ENCODE data around the gene TP73.

The TP73 gene

GRCh38 chr1:3670823-3671265 is 18.5 kb downstream of the TP73 start:
- DNase-seq (ENCODE audit: extremely low read depth in 1 of 2, low read depth in 1 of 2) = no peak

DNA sequence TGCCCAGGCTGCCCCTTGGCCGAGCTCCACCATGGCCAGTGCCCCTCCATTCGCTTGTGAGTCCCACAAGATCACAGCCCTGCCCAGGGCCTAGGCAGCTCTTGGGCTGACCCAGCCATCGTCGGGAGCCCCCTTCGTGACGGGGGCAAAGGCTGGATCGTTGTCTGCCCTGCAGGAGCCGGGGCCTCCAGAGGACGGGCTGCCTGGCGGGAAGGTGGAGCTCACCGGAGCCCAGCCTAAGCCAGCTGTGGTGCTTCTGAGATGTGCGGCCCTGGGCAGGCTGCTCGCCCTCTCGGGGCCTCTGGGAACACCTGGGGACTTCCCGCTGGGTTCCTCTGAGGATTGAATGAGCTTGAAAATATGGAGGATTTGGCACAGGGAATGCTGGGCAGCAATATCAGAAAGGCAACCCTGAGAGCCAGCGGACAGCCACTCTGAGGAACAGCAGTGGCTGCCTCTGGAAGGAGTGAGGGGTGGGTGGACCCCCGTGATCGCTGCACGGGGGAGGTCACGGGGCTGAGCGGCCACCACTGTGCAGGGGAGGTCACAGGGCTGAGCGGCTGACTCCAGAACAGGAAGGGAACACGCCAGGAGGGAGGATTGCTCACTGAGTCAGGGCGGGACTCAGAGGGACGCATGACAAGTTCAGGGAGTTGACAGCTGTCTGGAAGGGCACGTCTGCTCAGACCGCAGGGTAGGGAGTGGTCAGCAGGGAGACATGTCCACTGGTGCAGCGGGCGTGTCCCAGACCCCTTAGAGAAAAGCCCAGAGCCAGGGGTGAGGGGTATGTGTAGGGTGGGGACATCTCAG is 19.3 kb downstream of the TP73 start:
- no peak for DNase-seq (ENCODE audit: extremely low read depth in 1 of 2, low read depth in 1 of 2)

DNA sequence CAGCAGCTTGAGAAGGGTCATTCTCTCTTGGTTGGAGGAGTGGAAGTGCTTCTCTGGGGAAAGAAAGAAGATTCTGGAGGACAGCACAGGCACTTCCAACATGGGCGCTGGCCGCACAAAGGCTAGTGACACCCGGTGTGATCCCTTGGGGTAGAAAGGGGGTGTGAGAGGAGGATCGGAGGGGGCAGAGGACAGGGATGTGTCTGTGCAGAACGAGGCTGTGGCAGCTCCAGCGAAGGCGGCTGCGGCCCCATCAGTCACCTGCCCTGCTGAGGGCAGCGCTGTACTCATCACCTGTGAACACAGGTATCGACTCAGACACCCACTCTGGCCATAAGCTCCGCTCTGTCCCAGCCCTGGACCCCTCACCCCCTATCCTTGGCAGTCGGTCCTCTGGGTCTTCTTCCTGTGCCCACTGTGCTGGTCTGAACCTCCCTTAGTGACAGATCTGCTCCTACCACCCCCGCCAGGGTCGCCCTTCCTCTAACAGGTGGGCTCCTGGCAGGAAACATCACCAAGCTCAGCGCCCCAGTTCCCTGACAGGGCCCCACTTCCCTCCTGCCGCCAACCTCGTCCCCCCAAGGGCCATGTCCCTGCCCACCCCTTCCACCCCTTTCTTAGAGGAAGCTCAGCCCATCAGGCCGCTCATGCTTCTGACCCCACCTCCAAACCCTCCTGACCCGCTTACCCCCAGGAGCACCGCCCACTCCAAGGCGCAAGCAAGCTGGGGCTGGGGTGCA is 20.1 kb downstream of the TP73 start:
- no peak for DNase-seq (ENCODE audit: extremely low read depth in 1 of 2, low read depth in 1 of 2)

GRCh38 chr1:3672971-3673361 is 20.6 kb downstream of the TP73 start:
- DNase-seq (ENCODE audit: extremely low read depth in 1 of 2, low read depth in 1 of 2) = no peak

DNA sequence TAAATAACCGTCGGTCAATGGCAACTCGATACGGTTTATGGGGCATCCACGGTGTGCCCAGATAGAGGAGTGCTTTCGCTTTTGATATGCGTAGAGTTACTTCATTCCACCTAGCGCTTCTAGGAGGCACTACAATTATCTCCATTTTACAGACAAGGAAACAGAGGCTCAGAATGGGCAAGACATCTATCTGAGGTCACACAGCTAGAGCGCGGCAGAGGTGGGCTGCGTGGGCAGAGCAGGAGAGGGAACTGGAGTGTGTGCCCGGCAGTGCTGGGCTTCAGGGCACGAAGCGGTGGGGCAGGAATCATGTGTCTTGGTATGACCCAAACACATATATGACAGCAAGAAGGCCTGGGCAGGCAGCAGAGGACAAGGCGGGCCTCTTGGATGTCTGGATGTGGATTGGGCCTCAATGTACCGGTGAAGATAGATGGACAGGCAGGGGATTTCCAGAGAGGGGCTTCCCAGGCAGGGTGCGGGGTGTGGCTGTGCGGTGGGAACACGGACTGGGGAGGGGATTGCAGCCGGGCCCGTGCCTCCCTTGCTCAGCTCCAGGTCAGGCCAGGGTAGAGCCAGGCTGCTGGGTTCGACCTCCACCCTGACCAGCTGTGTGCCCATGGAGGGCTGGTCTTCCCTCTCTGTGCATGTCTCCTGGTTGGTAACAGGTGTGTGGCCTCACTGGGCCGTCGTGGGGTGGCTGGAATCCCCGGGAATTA is 21.2 kb downstream of the TP73 start:
- DNase-seq (ENCODE audit: extremely low read depth in 1 of 2, low read depth in 1 of 2) = no peak

DNA sequence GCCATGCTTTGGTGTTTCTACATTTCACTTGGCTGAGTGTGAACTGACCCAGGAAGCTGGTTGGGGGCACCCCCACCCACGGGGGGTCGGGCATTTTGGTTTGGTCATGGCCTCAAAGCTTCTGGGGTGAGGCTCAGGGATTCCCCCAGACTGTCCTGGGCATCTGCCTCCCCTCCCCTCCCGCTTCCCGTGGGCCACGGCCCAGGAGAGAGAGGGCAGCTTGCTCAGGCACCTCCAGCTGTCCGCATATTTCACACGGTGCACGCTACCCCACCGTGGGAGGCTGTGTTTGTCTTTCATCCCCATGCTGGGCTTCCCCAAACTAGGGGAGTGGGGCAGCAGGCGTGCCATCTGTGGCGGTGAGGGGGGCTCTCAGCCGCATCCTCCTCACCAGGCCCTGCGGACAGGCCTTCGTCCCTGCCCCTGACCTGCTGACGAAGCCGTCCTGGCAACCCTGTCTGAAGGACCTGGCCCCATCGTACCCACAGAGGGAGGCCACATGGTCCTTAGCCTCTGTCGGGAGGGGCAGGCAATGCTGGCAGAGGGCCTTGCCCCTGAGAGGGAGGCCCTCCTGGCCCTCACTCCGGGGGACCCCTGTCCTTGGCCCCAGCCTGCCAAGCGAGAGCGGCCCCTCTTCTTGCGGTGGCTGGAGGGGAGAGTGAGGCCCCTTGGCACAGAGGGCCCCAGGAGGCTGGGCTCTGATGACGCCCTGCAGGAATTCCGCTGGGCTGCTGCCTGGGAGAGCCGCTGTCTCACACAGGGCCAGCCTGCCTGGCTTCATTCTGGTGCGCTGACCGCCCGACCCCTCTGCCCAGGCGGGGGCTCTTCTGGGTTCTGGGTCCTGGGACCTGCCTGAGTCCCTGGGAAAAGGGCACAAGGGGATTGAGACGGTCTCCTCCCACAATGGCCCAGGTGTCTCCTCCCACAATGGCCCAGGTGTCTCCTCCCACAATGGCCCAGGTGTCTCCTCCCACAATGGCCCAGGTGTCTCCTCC is 22.1 kb downstream of the TP73 start:
- DNase-seq (ENCODE audit: extremely low read depth in 1 of 2, low read depth in 1 of 2) = no peak

DNA sequence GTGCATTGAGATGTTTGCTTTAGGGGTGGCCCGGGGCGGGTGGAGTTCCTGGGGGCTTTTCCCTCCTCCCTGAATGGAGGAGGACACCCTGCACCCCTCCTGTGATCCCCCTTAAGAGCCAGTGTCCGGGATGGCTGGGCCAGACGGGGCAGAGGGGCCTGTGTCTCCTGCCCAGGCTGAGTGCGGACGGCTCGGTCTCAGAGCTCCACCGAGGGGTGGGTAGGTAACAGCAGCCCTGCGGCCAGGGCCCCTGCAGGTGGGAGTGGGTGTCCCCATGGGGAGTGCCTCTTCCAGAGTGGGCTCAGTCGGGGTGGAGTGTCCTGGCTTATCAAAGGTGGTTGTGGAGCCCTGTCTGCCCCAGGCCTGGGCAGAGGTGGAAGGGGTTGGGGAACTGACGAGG is 23.1 kb downstream of the TP73 start:
- DNase-seq (ENCODE audit: extremely low read depth in 1 of 2, low read depth in 1 of 2) = no peak

DNA sequence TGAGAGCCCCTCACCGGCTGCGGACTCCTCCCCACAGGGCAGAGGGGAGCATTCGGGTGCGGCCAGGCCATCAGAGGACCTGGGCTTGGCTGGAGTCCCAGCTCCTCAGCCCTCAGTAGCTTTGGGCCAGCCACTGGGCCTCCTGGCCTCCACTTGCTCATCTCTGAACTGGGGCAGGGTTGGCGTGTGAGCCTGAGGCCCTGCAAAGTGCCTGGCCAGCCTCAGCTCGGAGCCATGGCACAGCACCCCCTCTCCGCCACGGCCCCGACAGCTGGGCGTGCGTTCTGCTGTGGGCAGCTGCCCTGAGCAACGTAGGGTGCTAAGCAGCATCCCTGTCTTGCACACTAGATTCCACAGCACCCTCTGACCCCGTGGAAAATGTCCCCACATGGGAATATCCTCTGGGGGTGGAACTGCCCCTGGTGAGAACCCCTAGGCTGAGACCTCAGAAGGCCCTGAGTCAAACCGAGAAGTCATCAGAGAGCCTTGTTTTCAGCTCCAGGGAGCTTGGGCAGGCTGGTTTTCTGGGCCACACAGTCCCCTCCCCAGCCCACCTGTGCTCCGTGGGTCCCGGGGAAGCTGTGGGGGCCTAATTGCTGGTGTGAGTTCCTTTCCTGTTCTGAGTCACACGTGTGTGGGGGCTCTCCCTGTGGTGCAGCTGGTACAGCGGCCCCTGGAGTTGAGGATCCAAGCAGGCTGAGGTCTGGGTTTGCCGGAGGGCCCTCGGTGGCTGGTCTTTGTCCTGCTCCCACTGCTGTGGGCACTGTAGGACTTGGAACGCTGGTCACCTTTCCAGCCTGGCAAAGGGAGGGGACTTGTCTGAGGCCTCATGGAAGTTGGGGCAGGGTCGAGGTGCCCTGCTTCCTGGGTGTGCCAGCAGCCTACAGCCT is 24.5 kb downstream of the TP73 start:
- DNase-seq (ENCODE audit: extremely low read depth in 1 of 2, low read depth in 1 of 2) = no peak

DNA sequence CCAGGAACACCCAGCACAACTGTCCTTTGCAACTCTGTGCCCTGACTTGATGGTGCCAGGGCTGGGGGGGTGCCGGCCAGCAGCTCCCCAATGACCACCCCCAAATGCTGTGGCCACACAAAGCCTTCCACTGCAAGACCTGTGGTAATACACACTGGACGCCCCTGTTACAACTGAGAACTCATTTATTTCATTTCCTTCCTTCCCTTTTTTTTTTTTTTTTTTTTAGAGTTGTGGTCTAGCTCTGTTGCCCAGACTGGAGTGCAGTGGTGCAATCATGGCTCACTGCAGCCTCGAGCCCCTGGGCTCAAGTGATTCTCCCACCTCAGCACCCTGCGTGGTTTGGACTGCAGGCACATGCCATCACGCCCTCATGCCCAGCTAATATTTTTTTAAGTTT is 25.2 kb downstream of the TP73 start:
- no peak for DNase-seq (ENCODE audit: extremely low read depth in 1 of 2, low read depth in 1 of 2)

GRCh38 chr1:3678361-3679097 is 26.2 kb downstream of the TP73 start:
- DNase-seq (ENCODE audit: extremely low read depth in 1 of 2, low read depth in 1 of 2) = no peak

GRCh38 chr1:3679098-3679555 is 26.8 kb downstream of the TP73 start:
- DNase-seq (ENCODE audit: extremely low read depth in 1 of 2, low read depth in 1 of 2) = no peak

DNA sequence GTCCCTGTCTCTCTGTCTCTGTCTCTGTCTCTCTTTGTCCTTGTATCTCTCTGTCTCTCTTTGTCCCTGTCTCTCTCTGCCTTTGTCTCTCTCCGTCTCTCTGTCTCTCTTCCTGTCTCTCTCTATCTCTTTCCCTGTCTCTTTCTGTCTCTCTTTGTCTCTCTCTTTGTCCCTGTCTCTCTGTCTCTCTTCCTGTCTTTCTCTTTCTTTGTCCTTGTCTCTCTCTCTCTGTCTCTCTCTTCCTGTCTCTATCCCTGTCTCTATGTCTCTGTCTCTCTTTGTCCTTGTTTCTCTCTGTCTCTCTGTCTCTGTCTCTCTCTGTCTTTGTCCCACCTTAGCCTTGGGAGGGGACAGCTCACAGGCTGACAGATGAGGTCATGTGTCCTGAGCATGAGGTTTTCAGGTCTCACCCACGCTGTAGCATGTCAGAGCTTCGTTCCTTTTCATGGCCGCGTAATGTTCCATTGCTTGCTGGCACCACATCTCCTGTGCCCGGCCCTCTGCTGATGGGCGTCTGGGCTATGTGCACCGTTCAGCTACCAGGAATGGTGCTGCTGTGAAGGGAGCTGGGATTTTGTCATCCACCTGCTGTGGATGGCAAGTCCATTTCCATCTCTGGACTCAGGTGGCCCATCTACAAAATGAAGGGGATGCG is 27.6 kb downstream of the TP73 start:
- DNase-seq (ENCODE audit: extremely low read depth in 1 of 2, low read depth in 1 of 2) = no peak

- DNase-seq (ENCODE audit: extremely low read depth in 1 of 2, low read depth in 1 of 2) = no peak
Measured at GRCh38 chr1:3680488-3681230, 28.3 kb downstream of the TP73 start.

- DNase-seq (ENCODE audit: extremely low read depth in 1 of 2, low read depth in 1 of 2) = no peak
Measured at GRCh38 chr1:3681231-3681897, 29.0 kb downstream of the TP73 start.

- no peak for DNase-seq (ENCODE audit: extremely low read depth in 1 of 2, low read depth in 1 of 2)
Measured at GRCh38 chr1:3681898-3682806, 29.8 kb downstream of the TP73 start.

GRCh38 chr1:3683197-3683596 is 30.9 kb downstream of the TP73 start:
- no peak for DNase-seq (ENCODE audit: extremely low read depth in 1 of 2, low read depth in 1 of 2)
